DOHH2 (cell line): ENCODE measurements around the gene TMEM267.

Experiments used
- H3F3A ChIP-seq: fragments of 200-600 bp; sonication (generic), shearing (Covaris generic); 2 replicates; pipeline ENCODE4 v1.6.0; 2016; ENCODE audit warnings: antibody characterized with exemption, mild to moderate bottlenecking; ENCODE audit not compliant: control insufficient read depth, insufficient read depth
- H3K27ac ChIP-seq: fragments of 200-600 bp; sonication (generic); 2 replicates; pipeline ENCODE4 v1.5.1; 2014; ENCODE audit warnings: low read depth, mild to moderate bottlenecking, low read length, moderate library complexity
- H3K27me3 ChIP-seq: fragments of 200-600 bp; sonication (generic); 2 replicates; pipeline ENCODE4 v1.6.1; 2014; ENCODE audit warnings: mild to moderate bottlenecking, low read length, mixed read lengths; ENCODE audit not compliant: control insufficient read depth
- H3K36me3 ChIP-seq: fragments of 200-600 bp; sonication (generic); 2 replicates; pipeline ENCODE4 v1.6.1; 2014; ENCODE audit warnings: mild to moderate bottlenecking, low read length, moderate library complexity, mixed read lengths; ENCODE audit not compliant: control insufficient read depth
- H3K4me1 ChIP-seq: fragments of 200-600 bp; sonication (generic); 2 replicates; pipeline ENCODE4 v1.6.1; 2014; ENCODE audit warnings: mild to moderate bottlenecking, low read length, mixed read lengths; ENCODE audit not compliant: control insufficient read depth
- H3K4me2 ChIP-seq: fragments of 200-600 bp; sonication (generic); 2 replicates; pipeline ENCODE4 v1.6.0; 2014; ENCODE audit warnings: mild to moderate bottlenecking, low read length, moderate library complexity
- H3K4me3 ChIP-seq: fragments of 200-600 bp; sonication (generic); 2 replicates; pipeline ENCODE4 v1.5.1; 2014; ENCODE audit warnings: mild to moderate bottlenecking, low read length, mixed read lengths
- H3K79me2 ChIP-seq: fragments of 200-600 bp; sonication (generic); 2 replicates; pipeline ENCODE4 v1.6.1; 2014; ENCODE audit warnings: mild to moderate bottlenecking, low read length, mixed read lengths; ENCODE audit not compliant: control insufficient read depth
- H3K9me2 ChIP-seq: fragments of 200-600 bp; sonication (generic); replicated peaks from 2 replicates; pipeline ENCODE4 v1.6.1; 2014; ENCODE audit warnings: mild to moderate bottlenecking, low read length, mixed read lengths; ENCODE audit not compliant: control insufficient read depth
- H3K9me3 ChIP-seq: fragments of 200-600 bp; sonication (generic); 2 replicates; pipeline ENCODE4 v1.6.1; 2014; ENCODE audit warnings: antibody characterized with exemption, low read length, mixed read lengths; ENCODE audit not compliant: control insufficient read depth, insufficient read depth
- H4K20me1 ChIP-seq: fragments of 200-600 bp; sonication (generic); 2 replicates; pipeline ENCODE4 v1.6.0; 2014; ENCODE audit warnings: low read depth, mild to moderate bottlenecking, antibody characterized with exemption, low read length, moderate library complexity; ENCODE audit not compliant: control insufficient read depth, insufficient read depth
- EZH2phosphoT487 ChIP-seq: fragments of 200-600 bp; sonication (generic); IDR thresholded peaks from 2 replicates; pipeline ENCODE4 v1.6.1; 2017; ENCODE audit warnings: borderline replicate concordance, mild to moderate bottlenecking, antibody characterized with exemption, low read length, moderate library complexity, mixed read lengths
- TF ChIP-seq, protein P1 (sequence below): fragments of 200-600 bp; sonication (generic); IDR thresholded peaks from one replicate; pipeline ENCODE4 v1.5.1; 2014; ENCODE audit warnings: antibody characterized with exemption, mild to moderate bottlenecking, low read depth, low read length; ENCODE audit not compliant: poor library complexity, severe bottlenecking

Gene TMEM267, protein sequence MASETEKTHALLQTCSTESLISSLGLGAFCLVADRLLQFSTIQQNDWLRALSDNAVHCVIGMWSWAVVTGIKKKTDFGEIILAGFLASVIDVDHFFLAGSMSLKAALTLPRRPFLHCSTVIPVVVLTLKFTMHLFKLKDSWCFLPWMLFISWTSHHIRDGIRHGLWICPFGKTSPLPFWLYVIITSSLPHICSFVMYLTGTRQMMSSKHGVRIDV

DNA sequence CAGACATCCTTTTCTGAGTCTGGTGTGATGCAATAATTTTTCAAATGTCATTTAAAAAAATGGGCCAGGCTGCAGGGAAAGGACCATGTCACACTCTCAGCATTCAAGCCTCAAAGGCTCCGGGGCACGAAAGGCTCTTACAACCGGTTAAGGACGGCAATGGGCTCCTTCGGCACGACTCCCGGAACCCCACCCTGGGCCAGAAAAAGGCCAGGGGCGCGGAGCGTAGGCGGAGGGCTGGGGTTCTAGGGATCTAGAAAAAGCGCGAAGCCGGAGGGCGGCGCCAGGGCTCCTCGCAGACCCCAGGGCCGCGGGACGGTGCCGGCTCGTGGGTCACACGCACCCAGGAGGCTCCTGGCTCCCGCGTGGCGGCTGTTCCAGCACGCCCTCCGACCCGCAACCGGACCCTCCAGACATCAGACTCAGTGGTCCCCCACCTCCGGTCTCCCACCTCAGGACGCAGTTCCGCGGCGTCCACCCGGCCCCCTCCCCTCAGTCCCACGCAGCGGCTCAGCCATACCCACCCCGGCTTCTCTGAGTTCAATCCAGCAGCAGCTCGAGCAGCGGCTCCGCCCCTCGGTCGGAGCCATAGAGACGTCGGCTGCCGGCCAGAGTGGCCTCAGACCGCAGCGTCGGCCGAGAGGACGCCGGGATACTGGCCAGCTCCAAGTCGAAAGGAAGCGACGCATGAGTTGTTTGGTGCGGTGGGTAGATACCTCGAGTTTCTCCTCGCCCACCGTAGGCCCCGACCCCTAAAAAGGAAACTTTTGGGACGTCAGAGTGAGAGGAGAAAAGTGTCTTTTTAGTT, at the start of gene TMEM267:
TMEM267 (minus strand) TSS at position 568 of the 808 bp plus-strand sequence. CDS start 29,896 bp downstream, outside the sequence.
- TF ChIP-seq, protein P1, sequence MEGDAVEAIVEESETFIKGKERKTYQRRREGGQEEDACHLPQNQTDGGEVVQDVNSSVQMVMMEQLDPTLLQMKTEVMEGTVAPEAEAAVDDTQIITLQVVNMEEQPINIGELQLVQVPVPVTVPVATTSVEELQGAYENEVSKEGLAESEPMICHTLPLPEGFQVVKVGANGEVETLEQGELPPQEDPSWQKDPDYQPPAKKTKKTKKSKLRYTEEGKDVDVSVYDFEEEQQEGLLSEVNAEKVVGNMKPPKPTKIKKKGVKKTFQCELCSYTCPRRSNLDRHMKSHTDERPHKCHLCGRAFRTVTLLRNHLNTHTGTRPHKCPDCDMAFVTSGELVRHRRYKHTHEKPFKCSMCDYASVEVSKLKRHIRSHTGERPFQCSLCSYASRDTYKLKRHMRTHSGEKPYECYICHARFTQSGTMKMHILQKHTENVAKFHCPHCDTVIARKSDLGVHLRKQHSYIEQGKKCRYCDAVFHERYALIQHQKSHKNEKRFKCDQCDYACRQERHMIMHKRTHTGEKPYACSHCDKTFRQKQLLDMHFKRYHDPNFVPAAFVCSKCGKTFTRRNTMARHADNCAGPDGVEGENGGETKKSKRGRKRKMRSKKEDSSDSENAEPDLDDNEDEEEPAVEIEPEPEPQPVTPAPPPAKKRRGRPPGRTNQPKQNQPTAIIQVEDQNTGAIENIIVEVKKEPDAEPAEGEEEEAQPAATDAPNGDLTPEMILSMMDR: no peak
- TF ChIP-seq EZH2phosphoT487: no peak
- peaks cover 32% of the 10 kb centered on the region for H3K79me2 ChIP-seq
- H3K36me3 ChIP-seq: peaks cover 20% of the 10 kb centered on the region
- H3K4me1 ChIP-seq: peaks cover 30% of the 10 kb centered on the region
- peak within 1 kb of the TSS; percentile 84 for H3K4me3 ChIP-seq
- no peaks in the 10 kb centered on the region for H4K20me1 ChIP-seq
- H3K9me3 ChIP-seq: no peaks in the 10 kb centered on the region
- peaks cover 23% of the 10 kb centered on the region for H3F3A ChIP-seq
- peak within 1 kb of the TSS; percentile 93 for H3K4me2 ChIP-seq
- H3K27me3 ChIP-seq: no peaks in the 10 kb centered on the region
- H3K27ac ChIP-seq: peak within 1 kb of the TSS; percentile 87
- no peaks in the 10 kb centered on the region for H3K9me2 ChIP-seq

DNA sequence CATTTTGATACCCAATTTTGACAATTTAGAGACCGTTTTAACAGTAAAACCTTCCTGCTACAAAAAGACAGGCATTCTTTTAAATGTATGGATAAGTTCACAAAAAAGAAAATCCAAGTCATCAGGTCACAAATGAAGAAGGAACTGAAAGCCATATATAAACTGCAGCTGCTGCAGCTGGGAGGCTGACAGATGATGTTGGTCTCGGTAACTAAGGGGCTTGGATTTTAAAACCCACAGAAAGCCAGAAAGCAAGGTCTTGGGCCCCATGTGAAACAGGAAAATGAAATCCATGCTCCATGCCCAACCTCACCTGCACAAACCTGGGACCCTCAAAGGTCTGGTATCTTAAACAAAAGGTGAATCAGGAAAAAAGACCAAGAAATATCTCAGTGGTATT, 47.0 kb upstream of the TMEM267 start:
- no peak for TF ChIP-seq EZH2phosphoT487
- TF ChIP-seq, protein P1: no peak
- no peaks in the 10 kb centered on the region for H3K4me1 ChIP-seq
- H4K20me1 ChIP-seq: no peaks in the 10 kb centered on the region
- no peaks in the 10 kb centered on the region for H3K79me2 ChIP-seq
- H3K9me3 ChIP-seq: no peaks in the 10 kb centered on the region
- H3K4me3 ChIP-seq: no peak overlapping the region
- H3K36me3 ChIP-seq: peaks cover 83% of the 10 kb centered on the region
- no peaks in the 10 kb centered on the region for H3K9me2 ChIP-seq
- H3K27ac ChIP-seq: no peak overlapping the region
- no peaks in the 10 kb centered on the region for H3K27me3 ChIP-seq
- H3K4me2 ChIP-seq: no peak overlapping the region
- H3F3A ChIP-seq: 0 out of 2 replicates have a peak, but pooled peaks cover 6% of the 10 kb centered on the region

- no peak for TF ChIP-seq EZH2phosphoT487
- TF ChIP-seq, protein P1: no peak
- H3F3A ChIP-seq: peaks cover 8% of the 10 kb centered on the region; the same call in 1 of the 2 replicates
- no peak overlapping the region for H3K4me3 ChIP-seq
- peaks cover 29% of the 10 kb centered on the region for H3K36me3 ChIP-seq
- H3K9me3 ChIP-seq: no peaks in the 10 kb centered on the region
- H3K9me2 ChIP-seq: no peaks in the 10 kb centered on the region
- no peak overlapping the region for H3K27ac ChIP-seq
- no peaks in the 10 kb centered on the region for H3K4me1 ChIP-seq
- H3K79me2 ChIP-seq: no peaks in the 10 kb centered on the region
- no peaks in the 10 kb centered on the region for H4K20me1 ChIP-seq
- H3K4me2 ChIP-seq: no peak overlapping the region
- no peaks in the 10 kb centered on the region for H3K27me3 ChIP-seq
Observed at GRCh38 chr5:43523662-43524072, 40.0 kb upstream of the TMEM267 start.
